ENCODE measurements around the gene CTCFL.

GRCh38 chr20:57548177-57549058 is 23.5 kb upstream of the CTCFL start:
- TF ChIP-seq CTCF (IDR thresholded peaks at IDR 0.05; ENCODE audit: extremely low read depth in 1 of 2, insufficient read depth in 1 of 2, low read depth in 1 of 2, low read length in 2 of 2), result no peak
- TF ChIP-seq POLR2A (IDR thresholded peaks at IDR 0.05; ENCODE audit: low read depth, low read length), result no peak
- TF ChIP-seq FOS (IDR thresholded peaks at IDR 0.05; ENCODE audit: borderline replicate concordance, insufficient read depth, low read length), result no peak
- TF ChIP-seq GATA2 (IDR thresholded peaks at IDR 0.05; ENCODE audit: insufficient read depth, insufficient read length, low read depth, low read length), result no peak
- TF ChIP-seq POLR2AphosphoS5 (IDR thresholded peaks at IDR 0.05; ENCODE audit: insufficient read depth, low read depth, low read length), result no peak

All from endothelial cell of umbilical vein (primary cell).